OCI-LY7 (cell line): ENCODE data around the gene PLAAT5.

Experiments used
- EZH2phosphoT487 ChIP-seq: fragments of 200-600 bp; sonication (generic); IDR thresholded peaks from 2 replicates; pipeline ENCODE4 v1.6.1; 2018; ENCODE audit warnings: low read depth, borderline replicate concordance, mild to moderate bottlenecking, mixed run types, antibody characterized with exemption, low read length, moderate library complexity, mixed read lengths
- TF ChIP-seq, protein P1 (sequence below): fragments of 200-600 bp; sonication (generic); conservative IDR thresholded peaks from 2 replicates; pipeline ENCODE4 v1.5.1; 2014; ENCODE audit warnings: mild to moderate bottlenecking, antibody characterized with exemption, low read length, moderate library complexity, mixed read lengths

GRCh38 chr11:63490551-63491239 is at the start of gene PLAAT5:
- TF ChIP-seq, protein P1, sequence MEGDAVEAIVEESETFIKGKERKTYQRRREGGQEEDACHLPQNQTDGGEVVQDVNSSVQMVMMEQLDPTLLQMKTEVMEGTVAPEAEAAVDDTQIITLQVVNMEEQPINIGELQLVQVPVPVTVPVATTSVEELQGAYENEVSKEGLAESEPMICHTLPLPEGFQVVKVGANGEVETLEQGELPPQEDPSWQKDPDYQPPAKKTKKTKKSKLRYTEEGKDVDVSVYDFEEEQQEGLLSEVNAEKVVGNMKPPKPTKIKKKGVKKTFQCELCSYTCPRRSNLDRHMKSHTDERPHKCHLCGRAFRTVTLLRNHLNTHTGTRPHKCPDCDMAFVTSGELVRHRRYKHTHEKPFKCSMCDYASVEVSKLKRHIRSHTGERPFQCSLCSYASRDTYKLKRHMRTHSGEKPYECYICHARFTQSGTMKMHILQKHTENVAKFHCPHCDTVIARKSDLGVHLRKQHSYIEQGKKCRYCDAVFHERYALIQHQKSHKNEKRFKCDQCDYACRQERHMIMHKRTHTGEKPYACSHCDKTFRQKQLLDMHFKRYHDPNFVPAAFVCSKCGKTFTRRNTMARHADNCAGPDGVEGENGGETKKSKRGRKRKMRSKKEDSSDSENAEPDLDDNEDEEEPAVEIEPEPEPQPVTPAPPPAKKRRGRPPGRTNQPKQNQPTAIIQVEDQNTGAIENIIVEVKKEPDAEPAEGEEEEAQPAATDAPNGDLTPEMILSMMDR, result no peak
- no peak for TF ChIP-seq EZH2phosphoT487
